CD14-positive monocyte (primary cell): ENCODE data around the gene ZNF576. TPM values are rescaled to one million over a fixed set of nuclear protein-coding genes. Genes with fewer than 3 reads are reported as not detected.

ENCODE experiments used
- DNase-seq, 3 donors: peaks; one replicate each; pipeline ENCODE4 v3.0.0-alpha.2; 2011 to 2022
- H2AFZ ChIP-seq: 2 replicates; pipeline ENCODE4 v1.6.0; 2012; ENCODE audit warnings: mild to moderate bottlenecking, low read depth, low read length, inconsistent platforms; ENCODE audit not compliant: insufficient read depth, poor library complexity, severe bottlenecking
- H3K27ac ChIP-seq, 2 donors: 1 replicate in 1 of 2; 2 replicates in 1 of 2; pipeline ENCODE4 v1.5.1; 2012 to 2013; ENCODE audit warnings: low read length in 2 of 2, control low read depth in 1 of 2, inconsistent platforms in 1 of 2, low read depth in 1 of 2, mild to moderate bottlenecking in 1 of 2
- H3K27me3 ChIP-seq, 2 donors: one replicate each; pipeline versions ENCODE4 v1.6.0 to v1.6.1; 2011 to 2013; ENCODE audit warnings: low read length in 2 of 2; ENCODE audit not compliant: control insufficient read depth in 2 of 2, insufficient read depth in 2 of 2
- H3K36me3 ChIP-seq, 2 donors: replicated peaks in 1 of 2; 1 replicate in 1 of 2; 2 replicates in 1 of 2; pipeline versions ENCODE4 v1.5.1 to v1.6.1; 2012 to 2013; ENCODE audit warnings: low read length in 2 of 2, control low read depth in 1 of 2, inconsistent platforms in 1 of 2, mild to moderate bottlenecking in 1 of 2; ENCODE audit not compliant: insufficient read depth in 2 of 2, control insufficient read depth in 1 of 2
- H3K4me1 ChIP-seq, 2 donors: 1 replicate in 1 of 2; 2 replicates in 1 of 2; pipeline versions ENCODE4 v1.5.1 to v1.6.1; 2012 to 2013; ENCODE audit warnings: low read length in 2 of 2, control low read depth in 1 of 2, inconsistent platforms in 1 of 2, mild to moderate bottlenecking in 1 of 2, moderate library complexity in 1 of 2; ENCODE audit not compliant: insufficient read depth in 2 of 2, control insufficient read depth in 1 of 2
- H3K4me2 ChIP-seq: replicated peaks from 2 replicates; pipeline ENCODE3; 2012; ENCODE audit warnings: low read length, moderate library complexity, mild to moderate bottlenecking; ENCODE audit not compliant: poor library complexity, severe bottlenecking; ENCODE audit errors: extremely low read depth
- H3K4me3 ChIP-seq, 3 experiments: fragments of 200-600 bp in 1 of 3; sonication (generic) in 1 of 3; replicated peaks in 1 of 3; 1 replicate in 2 of 3; 2 replicates in 1 of 3; pipeline ENCODE4 v1.5.1; 2011 to 2013; ENCODE audit warnings: low read length in 3 of 3, mild to moderate bottlenecking in 3 of 3, control low read depth in 2 of 3, low read depth in 2 of 3, inconsistent platforms in 1 of 3, moderate library complexity in 1 of 3
- H3K79me2 ChIP-seq: 2 replicates; pipeline ENCODE4 v1.6.0; 2012; ENCODE audit warnings: mild to moderate bottlenecking, control low read depth, inconsistent platforms, low read length, moderate library complexity; ENCODE audit not compliant: insufficient read depth
- H3K9ac ChIP-seq: 2 replicates; pipeline ENCODE4 v1.6.0; 2017; ENCODE audit warnings: low read length, mild to moderate bottlenecking; ENCODE audit not compliant: insufficient read depth, poor library complexity, severe bottlenecking
- H3K9me3 ChIP-seq, 2 donors: replicated peaks in 1 of 2; 1 replicate in 1 of 2; 2 replicates in 1 of 2; pipeline versions ENCODE4 v1.5.1 to v1.6.1; 2012 to 2013; ENCODE audit warnings: low read length in 2 of 2, control low read depth in 1 of 2; ENCODE audit not compliant: control insufficient read depth in 1 of 2, insufficient read depth in 1 of 2
- H4K20me1 ChIP-seq: 2 replicates; pipeline ENCODE4 v1.6.0; 2012; ENCODE audit warnings: mild to moderate bottlenecking, low read length, control low read depth, moderate library complexity; ENCODE audit not compliant: insufficient read depth
- H3K27ac Mint-ChIP-seq, 7 donors: one replicate each; pipeline ENCODE4 v1.8.0; 2020; ENCODE audit warnings: mild to moderate bottlenecking in 7 of 7, mixed read lengths in 7 of 7, moderate library complexity in 6 of 7, inconsistent platforms in 2 of 7
- H3K27me3 Mint-ChIP-seq, 3 donors: one replicate each; pipeline ENCODE4 v1.8.0; 2021 to 2022; ENCODE audit warnings: low read depth in 3 of 3, mild to moderate bottlenecking in 3 of 3, mixed read lengths in 3 of 3, moderate library complexity in 3 of 3, inconsistent platforms in 1 of 3
- H3K36me3 Mint-ChIP-seq, 2 donors: one replicate each; pipeline ENCODE4 v1.8.0; 2020; ENCODE audit warnings: mixed read lengths in 2 of 2, inconsistent platforms in 1 of 2, mild to moderate bottlenecking in 1 of 2
- H3K4me1 Mint-ChIP-seq: one replicate; pipeline ENCODE4 v1.8.0; 2020; ENCODE audit warnings: mild to moderate bottlenecking, mixed read lengths
- H3K4me3 Mint-ChIP-seq, 2 donors: one replicate each; pipeline ENCODE4 v1.8.0; 2020; ENCODE audit warnings: mild to moderate bottlenecking in 2 of 2, mixed read lengths in 2 of 2, moderate library complexity in 1 of 2
- H3K9me3 Mint-ChIP-seq, 7 donors: one replicate each; pipeline ENCODE4 v1.8.0; 2020 to 2022; ENCODE audit warnings: mixed read lengths in 7 of 7, mild to moderate bottlenecking in 6 of 7, moderate library complexity in 6 of 7, inconsistent platforms in 2 of 7
- WGBS: methylation state at CpG from one replicate; pipeline ENCODE4 v1.1.5; 2013; ENCODE audit warnings: missing lambda C conversion rate; ENCODE audit not compliant: insufficient coverage; 5-methylcytosine and 5-hydroxymethylcytosine counted together
- intact Hi-C, 2 donors: fragments of 100-400 bp; cut with micrococcal nuclease; formaldehyde crosslinking; loops; one replicate each; pipeline versions ENCODE4 v1.15.0 to v1.15.1; 2023
- polyA plus RNA-seq, 3 donors: library from polyadenylated mRNA; depleted of rRNA in 1 of 3; unstranded in 2 of 3; stranded (reverse) in 1 of 3; fragments of 300-500 nt in 2 of 3; fragments of >200 nt in 1 of 3; fragmentation: Illumina TruSeq in 2 of 3; gene quantifications; 1 replicate in 2 of 3; 2 replicates in 1 of 3; pipeline ENCODE4 v1.2.3, GENCODE V29; 2012 to 2021
- TF ChIP-seq, protein P1 (sequence below): fragments of 200-600 bp; IDR thresholded peaks from one replicate; pipeline ENCODE4 v1.8.0; 2022; ENCODE audit warnings: antibody characterized with exemption, mild to moderate bottlenecking

ZNF576 gene
- polyA plus RNA-seq, 3 donors = 3.6 to 8.4 (median 7.2) TPM

DNA sequence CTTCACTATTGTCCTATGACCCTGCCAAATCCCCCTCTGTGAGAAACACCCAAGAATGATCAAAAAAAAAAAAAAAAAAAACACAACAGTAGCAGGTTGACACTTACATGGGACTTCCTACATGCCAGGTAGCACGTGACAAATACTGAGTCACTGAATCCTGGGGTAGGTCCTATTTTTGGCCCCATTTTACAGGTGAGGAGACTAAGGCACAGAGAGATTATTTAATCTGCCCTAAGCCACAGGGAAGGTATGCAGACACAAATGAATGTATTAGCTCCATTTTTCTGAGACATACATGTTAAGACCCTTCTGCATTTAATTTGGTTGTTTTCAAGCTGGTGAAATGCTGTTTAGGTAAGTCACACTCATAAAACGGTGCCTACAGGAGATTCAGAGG, 47.7 kb upstream of the ZNF576 start:
- Mint-ChIP-seq H3K4me3 (no peak overlapping the region), H3K36me3 (peaks cover 65 to 90% of the 10 kb centered on the region in 2 donors), H3K9me3 (no peaks in the 10 kb centered on the region), H3K27me3 (peaks cover 0 to 2% (median 2%) of the 10 kb centered on the region in 3 donors), H3K4me1 (no peaks in the 10 kb centered on the region), H3K27ac (no peak overlapping the region)
- Histone ChIP-seq H2AFZ (no peak overlapping the region), H3K9ac (no peak overlapping the region), H3K27me3 (no peaks in the 10 kb centered on the region), H3K27ac (no peak overlapping the region), H4K20me1 (no peaks in the 10 kb centered on the region), H3K9me3 (no peaks in the 10 kb centered on the region), H3K36me3 (peaks cover 64 to 86% of the 10 kb centered on the region in 2 donors), H3K4me2 (no peak overlapping the region), H3K4me3 (no peak overlapping the region), H3K4me1 (no peaks in the 10 kb centered on the region), H3K79me2 (no peaks in the 10 kb centered on the region)
- TF ChIP-seq, protein P1, sequence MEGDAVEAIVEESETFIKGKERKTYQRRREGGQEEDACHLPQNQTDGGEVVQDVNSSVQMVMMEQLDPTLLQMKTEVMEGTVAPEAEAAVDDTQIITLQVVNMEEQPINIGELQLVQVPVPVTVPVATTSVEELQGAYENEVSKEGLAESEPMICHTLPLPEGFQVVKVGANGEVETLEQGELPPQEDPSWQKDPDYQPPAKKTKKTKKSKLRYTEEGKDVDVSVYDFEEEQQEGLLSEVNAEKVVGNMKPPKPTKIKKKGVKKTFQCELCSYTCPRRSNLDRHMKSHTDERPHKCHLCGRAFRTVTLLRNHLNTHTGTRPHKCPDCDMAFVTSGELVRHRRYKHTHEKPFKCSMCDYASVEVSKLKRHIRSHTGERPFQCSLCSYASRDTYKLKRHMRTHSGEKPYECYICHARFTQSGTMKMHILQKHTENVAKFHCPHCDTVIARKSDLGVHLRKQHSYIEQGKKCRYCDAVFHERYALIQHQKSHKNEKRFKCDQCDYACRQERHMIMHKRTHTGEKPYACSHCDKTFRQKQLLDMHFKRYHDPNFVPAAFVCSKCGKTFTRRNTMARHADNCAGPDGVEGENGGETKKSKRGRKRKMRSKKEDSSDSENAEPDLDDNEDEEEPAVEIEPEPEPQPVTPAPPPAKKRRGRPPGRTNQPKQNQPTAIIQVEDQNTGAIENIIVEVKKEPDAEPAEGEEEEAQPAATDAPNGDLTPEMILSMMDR = no peak
- intact Hi-C loops = no loop called here
- DNase-seq = no peak
- WGBS = 100% methylated on average over 1 of the region's 2 CpGs

DNA sequence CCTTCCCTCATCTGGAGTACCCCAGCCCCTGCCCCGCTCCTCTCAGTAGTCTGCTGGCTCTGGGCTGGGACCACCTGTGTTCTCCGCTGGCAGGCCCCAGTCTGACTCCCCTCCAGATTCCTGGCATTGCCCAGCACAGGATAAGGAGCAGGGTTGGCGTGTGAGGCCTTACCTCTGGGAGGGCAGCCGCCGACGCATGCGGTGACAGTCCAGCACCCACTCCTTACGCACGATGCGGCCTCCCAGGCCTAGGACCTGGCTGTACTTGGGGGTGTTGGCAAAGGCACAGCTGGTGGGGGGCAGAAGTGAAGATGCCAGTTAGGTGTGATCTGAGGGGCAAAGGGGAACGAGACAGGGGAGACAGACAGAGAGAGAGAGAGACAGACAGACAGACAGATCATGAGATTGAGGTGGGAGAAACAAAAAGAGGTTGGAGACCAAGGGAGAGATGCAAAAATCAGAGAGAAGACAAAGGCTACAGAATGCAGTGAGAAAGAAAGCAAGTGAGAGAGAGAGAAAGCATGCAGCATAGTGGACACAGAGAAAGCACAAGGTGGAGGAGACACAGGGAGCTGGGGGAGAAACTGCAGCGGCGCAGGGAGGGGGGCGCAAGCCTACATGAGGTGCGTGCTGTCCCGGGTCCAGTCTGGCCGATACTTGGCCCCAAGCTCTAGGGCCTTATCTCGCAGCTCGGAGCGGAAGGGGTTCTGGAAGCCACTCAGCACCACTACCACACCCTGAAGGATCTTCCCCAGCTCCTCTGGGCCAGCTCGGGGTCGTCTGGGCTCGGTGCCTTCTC, 44.8 kb upstream of the ZNF576 start:
- DNase-seq = no peak
- no peak overlapping the region for H3K4me3 ChIP-seq
- H3K27ac Mint-ChIP-seq = peak overlapping the region in 4 of 7 donors; percentile 1 to 62 (median 24)
- intact Hi-C loops = no loop called here
- no peaks in the 10 kb centered on the region for H3K9me3 Mint-ChIP-seq
- H3K4me3 Mint-ChIP-seq = no peak overlapping the region
- no peaks in the 10 kb centered on the region for H3K79me2 ChIP-seq
- H3K27me3 Mint-ChIP-seq = peaks cover 0 to 3% (median 2%) of the 10 kb centered on the region in 3 donors
- H3K4me1 Mint-ChIP-seq = no peaks in the 10 kb centered on the region
- H3K9ac ChIP-seq = no peak overlapping the region
- H3K36me3 Mint-ChIP-seq = peaks cover 63 to 82% of the 10 kb centered on the region in 2 donors
- H3K9me3 ChIP-seq = no peaks in the 10 kb centered on the region
- no peaks in the 10 kb centered on the region for H3K4me1 ChIP-seq
- WGBS = 95% methylated on average over 19 of the region's 23 CpGs
- H2AFZ ChIP-seq = no peak overlapping the region
- no peak overlapping the region for H3K4me2 ChIP-seq
- H4K20me1 ChIP-seq = no peaks in the 10 kb centered on the region
- no peaks in the 10 kb centered on the region for H3K27me3 ChIP-seq
- TF ChIP-seq, protein P1 = no peak
- H3K27ac ChIP-seq = no peak overlapping the region
- peaks cover 52 to 79% of the 10 kb centered on the region in 2 donors for H3K36me3 ChIP-seq
